Measurements from ENCODE around the gene KRT80.

- TF ChIP-seq CTCF (conservative IDR thresholded peaks at IDR 0.05; ENCODE audit: low read depth in 2 of 2), result no peak
- no peak for TF ChIP-seq JUNB (IDR thresholded peaks at IDR 0.05; ENCODE audit: unreplicated experiment)
- no peak for TF ChIP-seq CREB1 (CRISPR knock-in tag; IDR thresholded peaks at IDR 0.05; ENCODE audit: low read depth)
- no peak for TF ChIP-seq EZH2phosphoT487 (IDR thresholded peaks at IDR 0.05; ENCODE audit: unreplicated experiment)
- no peak for TF ChIP-seq STAT1 (IDR thresholded peaks at IDR 0.05; ENCODE audit: unreplicated experiment)
- TF ChIP-seq POLR2AphosphoS5 (IDR thresholded peaks at IDR 0.05; ENCODE audit: low read depth), result no peak
- TF ChIP-seq REST (IDR thresholded peaks at IDR 0.05; ENCODE audit: unreplicated experiment), result no peak
- no peak for TF ChIP-seq ZNF462 (CRISPR knock-in tag; IDR thresholded peaks at IDR 0.05)
- no peak for TF ChIP-seq ZNF114 (CRISPR knock-in tag; IDR thresholded peaks at IDR 0.05)
- TF ChIP-seq EZH2 (IDR thresholded peaks at IDR 0.05; ENCODE audit: low read depth, unreplicated experiment), result no peak
- no peak for TF ChIP-seq ZNF331 (CRISPR knock-in tag; IDR thresholded peaks at IDR 0.05; ENCODE audit: low read depth)
Observed at GRCh38 chr12:52160200-52160599, 31.6 kb downstream of the KRT80 start.

Data from GM23338 (cell line).